LNCAP (cell line): ENCODE results near the gene RIMS4.

Experiments used
- TF ChIP-seq, protein P1 (sequence below): fragments of 450-650 bp; IDR thresholded peaks from 2 replicates; pipeline ENCODE4 v1.5.1; 2017; ENCODE audit warnings: mild to moderate bottlenecking

The RIMS4 gene

DNA sequence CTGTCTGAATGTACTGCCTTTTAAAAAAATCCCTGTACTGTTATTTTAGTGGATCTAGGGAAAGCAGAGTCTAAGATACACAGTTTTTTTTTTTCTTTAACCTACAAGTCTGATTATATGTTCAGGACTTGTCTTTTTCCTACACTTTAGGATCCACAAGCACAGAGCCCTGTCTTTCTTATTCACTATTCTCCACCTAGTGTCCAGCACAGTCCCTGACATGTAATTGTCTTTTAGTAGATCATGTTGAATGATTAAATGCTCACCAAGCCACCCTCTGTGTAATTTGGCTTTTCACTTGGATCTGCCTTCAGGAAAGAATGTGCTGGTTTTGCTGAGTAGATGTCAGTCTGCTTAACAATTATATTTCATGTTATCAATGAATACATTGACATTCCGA is 39.4 kb upstream of the RIMS4 start:
- TF ChIP-seq, protein P1, sequence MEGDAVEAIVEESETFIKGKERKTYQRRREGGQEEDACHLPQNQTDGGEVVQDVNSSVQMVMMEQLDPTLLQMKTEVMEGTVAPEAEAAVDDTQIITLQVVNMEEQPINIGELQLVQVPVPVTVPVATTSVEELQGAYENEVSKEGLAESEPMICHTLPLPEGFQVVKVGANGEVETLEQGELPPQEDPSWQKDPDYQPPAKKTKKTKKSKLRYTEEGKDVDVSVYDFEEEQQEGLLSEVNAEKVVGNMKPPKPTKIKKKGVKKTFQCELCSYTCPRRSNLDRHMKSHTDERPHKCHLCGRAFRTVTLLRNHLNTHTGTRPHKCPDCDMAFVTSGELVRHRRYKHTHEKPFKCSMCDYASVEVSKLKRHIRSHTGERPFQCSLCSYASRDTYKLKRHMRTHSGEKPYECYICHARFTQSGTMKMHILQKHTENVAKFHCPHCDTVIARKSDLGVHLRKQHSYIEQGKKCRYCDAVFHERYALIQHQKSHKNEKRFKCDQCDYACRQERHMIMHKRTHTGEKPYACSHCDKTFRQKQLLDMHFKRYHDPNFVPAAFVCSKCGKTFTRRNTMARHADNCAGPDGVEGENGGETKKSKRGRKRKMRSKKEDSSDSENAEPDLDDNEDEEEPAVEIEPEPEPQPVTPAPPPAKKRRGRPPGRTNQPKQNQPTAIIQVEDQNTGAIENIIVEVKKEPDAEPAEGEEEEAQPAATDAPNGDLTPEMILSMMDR, result 0 out of 2 replicates have a peak, but pooled peaks have one; percentile 32

DNA sequence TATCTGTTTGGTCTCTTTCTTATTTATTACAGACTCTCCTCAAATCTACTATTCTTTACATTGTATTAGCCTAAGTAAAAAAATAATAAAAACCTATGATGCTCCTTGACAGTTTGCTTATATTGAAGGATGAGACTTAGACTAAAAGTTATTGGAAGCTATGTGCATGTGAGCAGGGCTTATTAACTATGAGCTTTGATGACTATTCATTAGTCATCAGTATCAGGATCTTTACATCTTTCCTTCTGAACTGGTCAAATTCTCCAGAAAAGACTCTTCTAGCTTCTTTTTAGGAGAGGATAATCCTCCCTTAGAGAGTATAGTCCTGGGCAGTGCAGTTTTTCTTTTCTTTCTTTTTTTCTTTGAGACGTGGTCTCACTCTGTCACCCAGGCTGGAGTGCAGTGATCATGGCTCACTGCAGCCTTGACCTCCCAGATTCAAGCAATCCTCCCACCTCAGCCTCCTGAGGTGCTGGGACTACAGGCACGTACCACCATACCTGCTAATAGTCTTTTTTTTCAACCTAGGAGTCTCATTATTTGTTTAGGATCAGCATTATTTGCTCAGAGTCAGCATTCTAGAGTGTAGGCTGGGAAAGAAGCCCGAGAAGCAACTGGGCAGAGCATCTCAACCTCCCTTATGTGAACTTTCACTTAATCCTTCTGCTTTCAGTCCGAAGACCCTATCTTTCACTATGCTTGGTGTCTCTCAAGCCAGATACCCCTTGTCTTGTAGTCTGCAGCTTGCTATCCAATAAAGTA is 38.1 kb upstream of the RIMS4 start:
- TF ChIP-seq, protein P1, result no peak

DNA sequence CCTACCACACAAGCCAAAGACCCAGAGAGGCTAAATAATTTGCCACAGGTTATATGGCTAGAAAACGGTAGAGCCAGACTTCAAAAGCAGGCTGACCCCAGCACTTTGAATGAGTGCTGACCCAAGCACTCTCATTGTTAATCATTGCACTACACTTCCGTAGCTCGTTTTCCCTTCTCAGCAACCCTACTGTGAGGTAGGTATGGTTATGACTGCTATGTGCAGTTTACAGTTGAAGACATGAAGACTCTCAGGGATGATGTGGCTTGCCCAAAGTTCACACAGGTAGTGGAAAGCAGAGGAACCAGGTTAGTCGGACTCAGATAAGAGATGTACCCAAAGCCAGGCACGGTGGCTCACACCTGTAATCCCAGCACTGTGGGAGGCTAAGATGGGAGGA is 33.5 kb upstream of the RIMS4 start:
- TF ChIP-seq, protein P1, result no peak

DNA sequence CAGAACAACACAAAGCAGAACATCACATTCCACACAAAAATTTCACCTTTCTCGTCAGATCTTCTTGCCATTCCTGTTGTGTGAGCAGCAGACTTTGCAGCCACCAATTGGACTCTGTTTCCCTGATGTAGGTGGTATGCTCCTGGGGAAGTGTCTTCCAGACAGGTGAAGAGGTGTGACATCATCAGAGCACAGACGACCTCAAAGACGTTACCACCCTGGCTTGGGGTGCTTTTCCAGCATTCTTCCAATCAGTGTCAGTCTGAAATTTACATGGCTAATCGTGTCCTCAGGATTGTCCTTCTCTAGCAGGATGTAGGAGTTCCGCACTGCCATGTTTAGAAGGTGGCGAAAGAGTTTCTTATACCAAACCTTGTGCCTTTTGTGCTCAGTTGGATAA is 31.6 kb upstream of the RIMS4 start:
- TF ChIP-seq, protein P1, result no peak

DNA sequence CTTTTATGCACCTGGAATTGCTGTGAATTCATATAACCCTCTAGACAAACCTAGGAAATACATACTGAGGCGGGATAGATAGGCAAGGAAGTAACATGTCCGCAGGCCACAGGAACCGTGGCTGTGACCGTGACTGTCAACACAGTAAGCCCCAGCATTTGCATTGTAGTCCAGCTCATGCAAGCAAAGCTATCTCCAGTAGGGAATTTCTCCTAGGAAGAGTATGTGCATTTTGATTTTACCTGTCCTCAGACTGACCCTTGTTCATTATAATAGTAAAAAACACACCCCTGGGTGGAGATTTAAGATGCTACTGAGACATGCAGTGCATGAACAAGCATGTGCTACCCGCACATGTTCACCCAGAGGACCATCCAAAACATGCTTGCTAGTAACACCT is 30.5 kb upstream of the RIMS4 start:
- TF ChIP-seq, protein P1, result no peak

DNA sequence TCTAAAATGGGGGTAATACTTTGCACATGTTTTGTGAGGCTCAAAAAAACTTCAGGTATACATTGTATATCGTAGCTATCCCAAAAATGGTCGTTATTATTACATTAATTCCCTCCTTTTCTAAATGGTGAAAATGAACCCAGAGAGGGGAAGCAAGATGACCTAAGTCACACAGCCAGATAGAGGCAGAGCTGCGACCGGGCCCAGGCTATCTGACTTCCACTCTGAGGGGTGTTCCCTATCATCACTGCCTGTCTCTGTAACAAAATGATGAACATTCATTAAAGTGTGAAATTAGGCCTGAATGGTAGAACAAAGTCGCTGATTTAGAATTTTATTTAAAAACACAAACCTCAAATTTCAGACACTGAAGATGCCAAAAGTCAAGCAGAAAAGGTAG is 29.1 kb upstream of the RIMS4 start:
- TF ChIP-seq, protein P1, result no peak

DNA sequence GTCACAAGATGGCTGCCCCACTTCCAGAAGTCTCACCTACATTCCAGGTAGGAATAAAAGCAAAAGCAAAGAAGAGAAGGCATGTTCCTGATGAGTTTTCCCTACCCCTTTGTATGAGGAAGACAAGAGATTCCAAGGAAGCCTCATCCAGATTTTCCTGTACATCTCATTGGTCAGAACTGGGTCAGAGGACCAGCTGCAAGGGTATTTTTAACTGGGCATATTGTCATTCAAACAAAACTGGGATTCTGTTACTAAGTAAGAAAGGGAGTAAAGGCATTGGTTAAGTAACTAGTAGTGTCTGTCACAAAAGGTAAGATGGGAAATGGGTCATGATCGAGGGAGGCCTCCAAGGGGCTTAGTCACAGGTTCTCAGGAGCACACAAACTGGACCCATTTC is 28.2 kb upstream of the RIMS4 start:
- TF ChIP-seq, protein P1, result no peak

DNA sequence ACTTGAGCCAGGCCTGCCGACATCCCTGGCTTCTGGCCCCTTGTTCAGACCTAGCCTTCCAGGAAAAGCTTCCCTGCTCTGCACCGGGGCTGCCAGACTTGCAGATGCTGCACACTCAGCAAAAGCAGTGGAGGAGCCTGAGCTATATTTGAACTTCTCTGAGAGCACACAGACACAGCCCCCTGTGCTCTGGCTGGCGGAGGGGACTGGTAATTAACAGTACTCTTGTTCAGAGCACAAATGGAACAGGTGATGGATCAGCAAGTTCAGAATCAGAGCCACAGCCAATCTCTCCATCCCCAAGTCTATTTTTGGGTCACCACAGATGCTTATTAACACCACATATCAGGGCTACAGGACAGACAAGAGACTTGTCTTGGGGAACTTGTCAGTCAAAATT is 27.6 kb upstream of the RIMS4 start:
- TF ChIP-seq, protein P1, result no peak
